HG03457 (cell line): ENCODE data around the gene AARS1.
"Not testable (repeated sequence)": the region's sequence is repeated elsewhere in the genome, so short reads cannot be mapped to it uniquely, and the experiment has no call there.

Source experiments
- ATAC-seq: cut with Tn5 transposase; IDR thresholded peaks from one replicate; pipeline ENCODE4 v1.9.1; 2021; ENCODE audit warnings: moderate number of reproducible peaks; ENCODE audit not compliant: unreplicated experiment

Gene AARS1

GRCh38 chr16:70289229-70290094 lies at the start of gene AARS1:
Gene AARS1 (minus strand): TSS chr16:70289506. CDS start chr16:70282763, 6,743 bp downstream.
- ATAC-seq, result peak; percentile 90

- no peak for ATAC-seq
Measured at GRCh38 chr16:70337814-70338213, 48.5 kb upstream of the AARS1 start.

DNA sequence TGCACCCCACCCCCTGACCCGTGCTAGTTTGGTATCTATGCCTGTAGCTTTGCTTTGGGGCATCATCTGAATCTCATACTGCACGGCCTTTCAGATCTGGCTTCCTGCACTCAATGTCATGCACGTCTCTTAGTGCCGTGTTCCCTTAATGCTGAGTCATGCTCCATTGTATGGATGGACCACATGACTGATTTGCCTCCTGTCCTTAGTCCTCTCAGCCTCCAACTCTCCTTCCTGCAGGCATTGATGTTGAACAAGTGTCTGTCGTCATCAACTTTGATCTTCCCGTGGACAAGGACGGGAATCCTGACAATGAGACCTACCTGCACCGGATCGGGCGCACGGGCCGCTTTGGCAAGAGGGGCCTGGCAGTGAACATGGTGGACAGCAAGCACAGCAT lies 43.4 kb upstream of the AARS1 start:
- ATAC-seq, result not testable (repeated sequence)

GRCh38 chr16:70331588-70332358 lies 42.5 kb upstream of the AARS1 start:
- ATAC-seq, result no peak

DNA sequence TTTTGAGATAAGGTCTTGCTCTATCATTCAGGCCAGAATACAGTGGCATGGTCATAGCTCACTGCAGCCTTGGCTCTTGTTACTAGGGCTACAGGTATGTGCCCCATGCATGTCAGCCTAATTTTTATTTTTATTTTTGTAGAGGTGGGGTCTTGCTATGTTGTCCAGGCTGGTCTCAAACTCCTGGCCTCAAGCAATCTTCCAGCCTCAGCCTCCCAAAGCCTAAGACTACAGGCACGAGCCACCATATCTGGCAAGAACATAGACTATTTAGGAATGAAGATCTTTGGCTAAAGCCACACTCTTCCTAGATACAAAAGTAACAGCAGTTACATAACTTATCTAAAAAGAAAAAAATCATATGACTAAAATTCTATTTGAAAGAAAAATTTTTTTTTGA lies 41.8 kb upstream of the AARS1 start:
- ATAC-seq, result no peak

GRCh38 chr16:70324998-70325747 lies 35.9 kb upstream of the AARS1 start:
- ATAC-seq, result no peak

- no peak for ATAC-seq
Measured at GRCh38 chr16:70320121-70320520, 30.8 kb upstream of the AARS1 start.

GRCh38 chr16:70307726-70308125 lies 18.4 kb upstream of the AARS1 start:
- ATAC-seq, result not testable (repeated sequence)

- no peak for ATAC-seq
Measured at GRCh38 chr16:70306880-70307279, 17.6 kb upstream of the AARS1 start.

- no peak for ATAC-seq
Measured at GRCh38 chr16:70304892-70305448, 15.7 kb upstream of the AARS1 start.

DNA sequence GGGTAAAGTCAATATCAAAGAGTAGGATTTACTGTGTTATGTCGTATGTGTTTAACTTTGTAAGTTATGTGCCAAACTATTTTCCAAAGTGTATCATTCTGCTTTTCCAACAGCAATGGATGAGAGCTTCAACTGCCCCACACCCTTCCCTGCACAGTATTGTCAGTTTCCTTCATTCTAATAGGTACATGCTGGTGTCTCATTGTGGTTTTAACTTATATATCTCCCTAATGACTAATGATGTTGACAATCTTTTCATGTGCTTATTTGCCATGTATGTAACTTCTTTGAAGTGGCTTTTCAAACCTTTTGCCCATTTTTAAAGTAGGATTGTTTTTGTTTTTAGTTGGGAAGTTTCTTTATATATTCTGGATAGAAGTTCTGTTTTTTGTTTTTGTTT lies 13.4 kb upstream of the AARS1 start:
- ATAC-seq, result no peak

DNA sequence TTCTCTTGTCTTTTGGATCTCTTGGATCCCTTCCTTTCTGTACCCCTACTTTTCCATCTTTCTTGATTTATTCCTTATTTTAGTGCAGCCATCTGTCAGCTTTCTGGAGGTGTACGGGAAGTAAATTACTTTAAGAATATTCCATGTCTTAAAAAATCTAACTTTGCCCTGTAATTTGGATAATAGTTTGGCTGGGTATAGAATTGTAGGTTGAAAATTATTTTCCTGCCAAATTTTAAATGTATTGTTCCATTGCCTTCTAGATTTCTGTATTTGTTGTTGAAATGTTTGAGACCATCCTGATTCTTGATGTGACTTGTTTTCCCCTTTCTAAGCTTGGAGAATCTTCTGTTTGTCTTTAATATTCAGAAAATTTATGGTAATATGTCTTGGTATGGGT lies 11.8 kb upstream of the AARS1 start:
- ATAC-seq, result no peak

DNA sequence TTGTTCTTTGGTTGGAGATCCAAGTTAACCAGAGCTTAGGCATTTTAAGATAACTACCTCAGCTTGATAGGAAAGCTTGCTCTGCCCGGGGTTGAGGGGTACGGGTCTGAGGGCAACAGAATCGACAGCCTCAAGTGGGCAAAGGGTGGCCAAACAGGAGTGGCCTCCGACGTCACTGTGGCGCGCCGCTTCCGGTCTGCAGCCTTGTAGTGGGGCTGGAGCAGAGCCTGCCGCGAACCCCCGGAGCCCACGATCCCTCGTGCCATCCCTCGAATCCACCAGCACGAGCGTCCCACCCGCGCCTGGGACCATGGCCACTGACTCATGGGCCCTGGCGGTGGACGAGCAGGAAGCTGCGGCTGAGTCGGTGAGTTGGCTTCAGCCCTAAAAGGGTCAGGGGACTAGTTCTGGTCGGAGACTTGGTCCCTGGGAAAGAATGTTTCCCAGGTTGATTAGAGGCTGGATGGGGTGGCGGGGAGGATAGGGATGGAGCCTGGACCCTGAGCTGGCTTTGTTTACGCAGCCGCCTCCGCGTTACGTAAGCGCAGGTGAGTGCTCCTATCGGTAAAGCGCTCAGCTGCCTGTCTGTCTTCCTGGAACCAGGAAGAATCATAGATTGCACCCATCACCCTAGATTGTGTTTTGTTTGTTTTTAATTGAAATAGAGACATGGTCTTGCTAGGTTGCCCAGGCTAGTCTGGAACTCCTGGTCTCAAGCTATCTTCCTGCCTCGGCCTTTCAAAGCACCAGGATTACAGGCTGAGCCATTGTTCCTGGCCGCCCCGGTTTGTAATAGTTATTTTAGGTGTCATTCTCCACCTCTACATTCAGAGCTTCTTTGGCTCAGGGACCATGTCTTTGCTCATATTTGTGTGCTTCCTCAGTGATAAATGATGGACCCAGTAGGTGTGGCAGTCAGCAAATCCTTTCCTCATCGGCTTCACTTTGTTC lies 10.0 kb upstream of the AARS1 start, which contains the start of gene DDX19B:
Gene DDX19B, plus strand, starts transcription at position 199 of the 951 bp plus-strand sequence. Its CDS starts 112 bp downstream, at position 311.
- ATAC-seq, result peak; percentile 58

DNA sequence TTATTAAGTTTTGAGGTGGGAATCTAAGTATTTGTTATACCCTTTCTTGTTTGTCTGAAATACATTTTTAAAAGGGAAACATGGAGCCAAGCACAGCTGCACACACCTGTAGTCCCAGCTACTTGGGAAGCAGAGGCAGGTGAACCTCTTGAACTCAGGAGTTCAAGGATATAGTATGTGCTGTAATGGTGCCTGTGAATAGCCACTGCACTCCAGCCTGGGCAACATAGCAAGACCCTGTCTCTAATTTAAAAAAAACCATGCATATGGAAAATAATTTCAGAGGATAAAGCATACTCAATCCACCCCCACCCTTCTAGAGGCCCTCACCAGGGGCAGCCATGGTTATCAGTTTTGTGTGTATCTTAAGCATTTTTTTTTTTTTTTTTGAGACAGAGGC lies 6.3 kb upstream of the AARS1 start:
- ATAC-seq, result no peak

GRCh38 chr16:70294385-70295025 lies 5.2 kb upstream of the AARS1 start:
- ATAC-seq, result no peak

DNA sequence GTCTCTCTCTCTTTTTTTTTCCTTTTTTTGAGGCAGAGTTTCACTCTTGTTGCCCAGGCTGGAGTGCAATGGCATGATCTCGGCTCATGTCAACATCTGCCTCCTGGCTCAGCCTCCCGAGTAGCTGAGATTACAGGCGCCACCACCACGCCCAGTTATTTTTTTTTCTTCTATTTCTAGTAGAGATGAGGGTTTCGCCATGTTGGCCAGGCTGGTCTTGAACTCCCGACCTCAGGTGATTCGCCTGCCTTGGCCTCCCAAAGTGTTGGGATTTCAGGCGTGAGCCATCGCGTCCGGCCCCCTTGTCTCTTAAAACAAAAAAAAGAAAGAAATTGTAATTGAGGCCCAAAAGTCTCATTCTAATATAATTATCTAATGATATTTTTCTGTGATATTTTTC lies 2.8 kb upstream of the AARS1 start:
- not testable (repeated sequence) for ATAC-seq

- ATAC-seq, result no peak
Measured at GRCh38 chr16:70290949-70291519, 1.7 kb upstream of the AARS1 start.

GRCh38 chr16:70287304-70287971 lies 1.9 kb downstream of the AARS1 start:
- ATAC-seq, result not testable (repeated sequence)
